A549 (cell line): ENCODE results near the gene BUD31. TPM values are rescaled to one million over a fixed set of nuclear protein-coding genes. Genes with fewer than 3 reads are reported as not detected.
"Not testable (repeated sequence)": the region's sequence is repeated elsewhere in the genome, so short reads cannot be mapped to it uniquely, and the experiment has no call there.

Source experiments
- ATAC-seq, 2 experiments: fragments of 200-7000 bp in 1 of 2; fragments of >200 bp in 1 of 2; cut with Nextera tagmentation in 1 of 2; cut with Tn5 transposase in 1 of 2; 3 replicates each; pipeline versions ENCODE4 v1.8.0 to v1.9.1; 2018 to 2020; ENCODE audit warnings: mild to moderate bottlenecking in 1 of 2, moderate library complexity in 1 of 2
- CTCF ChIA-PET: fragments of 300-600 bp; sonication (Branson Sonifier 250); formaldehyde crosslinking; extraction: SDS; loops from one replicate; lab custom pipeline; 2021; ENCODE audit warnings: antibody characterized with exemption, inconsistent platforms; lab: Yijun Ruan, JAX
- POLR2A ChIA-PET: fragments of 350-600 bp; formaldehyde crosslinking; extraction: SDS; loops from one replicate; lab custom pipeline; 2021; ENCODE audit warnings: antibody characterized with exemption, inconsistent platforms; lab: Yijun Ruan, JAX
- DNase-seq, 2 experiments: peaks; one replicate each; pipeline versions ENCODE4 v3.0.0 to v3.0.0-alpha.2; 2011 to 2016; ENCODE audit warnings: low read depth in 1 of 2, low spot score in 1 of 2
- FAIRE-seq: peaks from 2 replicates; lab custom pipeline; 2011; peaks lifted over from hg19 to GRCh38; lab: Jason Lieb, UNC
- H3K27ac ChIP-seq, 2 experiments: fragments of >200 bp; sonication (Bioruptor Twin); formaldehyde crosslinking; 3 replicates each; pipeline ENCODE4 v1.5.1; 2016 to 2017
- H3K4me1 ChIP-seq: fragments of >200 bp; sonication (Bioruptor Twin); formaldehyde crosslinking; 3 replicates; pipeline ENCODE4 v1.6.1; 2016
- H3K4me2 ChIP-seq: fragments of >200 bp; sonication (Bioruptor Twin); formaldehyde crosslinking; 3 replicates; pipeline ENCODE4 v1.6.1; 2016
- H3K4me3 ChIP-seq: fragments of >200 bp; sonication (Bioruptor Twin); formaldehyde crosslinking; 3 replicates; pipeline ENCODE4 v1.5.1; 2016
- H3K9me3 ChIP-seq: fragments of >200 bp; sonication (Bioruptor Twin); formaldehyde crosslinking; 3 replicates; pipeline ENCODE4 v1.6.1; 2016
- EHF ChIP-seq: fragments of 250-450 bp; sonication (Bioruptor Pico); IDR thresholded peaks from 2 replicates; pipeline ENCODE4 v1.5.0; 2020; ENCODE audit warnings: mild to moderate bottlenecking
- EHMT2 ChIP-seq: fragments of 200-600 bp; sonication (generic); IDR thresholded peaks from 2 replicates; pipeline ENCODE4 v1.6.1; 2016; ENCODE audit warnings: antibody characterized with exemption, low read depth, mild to moderate bottlenecking, moderate library complexity
- FOSL2 ChIP-seq, 2 experiments: fragments of 450-650 bp in 1 of 2; fragments of >200 bp in 1 of 2; sonication (Bioruptor Twin) in 1 of 2; formaldehyde crosslinking; IDR thresholded peaks; 2 replicates each; pipeline versions ENCODE4 v1.5.0 to v1.6.1; 2016 to 2020; ENCODE audit warnings: mild to moderate bottlenecking in 1 of 2, moderate library complexity in 1 of 2
- HEYL ChIP-seq: fragments of 250-450 bp; sonication (Bioruptor Pico); IDR thresholded peaks from 2 replicates; pipeline ENCODE4 v1.8.0; 2021; ENCODE audit warnings: mild to moderate bottlenecking, moderate library complexity
- JUN ChIP-seq, 2 experiments: fragments of >200 bp; sonication (Bioruptor Twin); formaldehyde crosslinking; IDR thresholded peaks; 2 replicates in 1 of 2; 3 replicates in 1 of 2; pipeline ENCODE4 v1.6.1; 2016 to 2017
- KDM1A ChIP-seq: fragments of 200-600 bp; sonication (generic); IDR thresholded peaks from 2 replicates; pipeline ENCODE4 v1.6.1; 2016; ENCODE audit warnings: low read depth, mild to moderate bottlenecking
- POLR2AphosphoS2 ChIP-seq: conservative IDR thresholded peaks from 2 replicates; pipeline ENCODE4 v1.6.1; 2012; ENCODE audit warnings: low read length, improper control_type of control experiment, inconsistent platforms
- RAD21 ChIP-seq, 2 experiments: fragments of >200 bp in 1 of 2; sonication (Bioruptor Twin) in 1 of 2; formaldehyde crosslinking in 1 of 2; IDR thresholded peaks in 1 of 2; conservative IDR thresholded peaks in 1 of 2; 2 replicates in 1 of 2; 3 replicates in 1 of 2; pipeline ENCODE4 v1.6.1; 2012 to 2018; ENCODE audit warnings: inconsistent platforms in 1 of 2
- SMC3 ChIP-seq: fragments of >200 bp; sonication (Bioruptor Twin); formaldehyde crosslinking; IDR thresholded peaks from 3 replicates; pipeline ENCODE4 v1.6.1; 2018; ENCODE audit warnings: inconsistent platforms
- SREBF2 ChIP-seq: fragments of 450-650 bp; IDR thresholded peaks from 2 replicates; pipeline ENCODE4 v1.6.1; 2014; ENCODE audit warnings: mild to moderate bottlenecking, moderate library complexity
- ZFP36 ChIP-seq: fragments of 450-650 bp; IDR thresholded peaks from 2 replicates; pipeline ENCODE4 v1.6.1; 2014; ENCODE audit warnings: borderline replicate concordance; ENCODE audit not compliant: partially characterized antibody
- WGBS: methylation state at CpG from one replicate; pipeline ENCODE4 v1.1.6; 2017; ENCODE audit errors: missing lambda C conversion rate; 5-methylcytosine and 5-hydroxymethylcytosine counted together
- polyA plus RNA-seq, 4 experiments: library from polyadenylated mRNA; depleted of rRNA in 3 of 4; stranded (reverse); fragments of >200 nt; fragmentation: RNase III in 1 of 4; extraction: RNeasy Plus Mini Kit Qiagen cat#74134 plus additional on column Dnase treatment in 1 of 4; gene quantifications; 2 replicates in 3 of 4; 3 replicates in 1 of 4; pipeline ENCODE4 v1.2.3, GENCODE V29; 2011 to 2017
- TF ChIP-seq, protein P1 (sequence below): IDR thresholded peaks from 2 replicates; pipeline ENCODE4 v1.6.1; 2012; ENCODE audit warnings: low read depth, borderline replicate concordance
- TF ChIP-seq, protein P2 (sequence below): fragments of 450-650 bp; IDR thresholded peaks from 2 replicates; pipeline ENCODE4 v1.6.1; 2014; ENCODE audit warnings: antibody characterized with exemption
- TF ChIP-seq, protein P3 (sequence below): IDR thresholded peaks from 2 replicates; pipeline ENCODE4 v1.6.1; 2012
- TF ChIP-seq, protein P4 (sequence below): fragments of >200 bp; sonication (Bioruptor Twin); formaldehyde crosslinking; IDR thresholded peaks from 3 replicates; pipeline ENCODE4 v1.5.1; 2016
- TF ChIP-seq, protein P5 (sequence below): fragments of 150-350 bp; IDR thresholded peaks from 2 replicates; pipeline ENCODE4 v1.6.1; 2014; ENCODE audit warnings: low read depth, mild to moderate bottlenecking, low read length
- TF ChIP-seq, protein P6 (sequence below): IDR thresholded peaks from 2 replicates; pipeline ENCODE4 v1.6.1; 2012

Gene BUD31
- polyA plus RNA-seq, 2 of the 4 experiments (the other 2 are of a cell fraction), result 96.5 to 105 TPM

DNA sequence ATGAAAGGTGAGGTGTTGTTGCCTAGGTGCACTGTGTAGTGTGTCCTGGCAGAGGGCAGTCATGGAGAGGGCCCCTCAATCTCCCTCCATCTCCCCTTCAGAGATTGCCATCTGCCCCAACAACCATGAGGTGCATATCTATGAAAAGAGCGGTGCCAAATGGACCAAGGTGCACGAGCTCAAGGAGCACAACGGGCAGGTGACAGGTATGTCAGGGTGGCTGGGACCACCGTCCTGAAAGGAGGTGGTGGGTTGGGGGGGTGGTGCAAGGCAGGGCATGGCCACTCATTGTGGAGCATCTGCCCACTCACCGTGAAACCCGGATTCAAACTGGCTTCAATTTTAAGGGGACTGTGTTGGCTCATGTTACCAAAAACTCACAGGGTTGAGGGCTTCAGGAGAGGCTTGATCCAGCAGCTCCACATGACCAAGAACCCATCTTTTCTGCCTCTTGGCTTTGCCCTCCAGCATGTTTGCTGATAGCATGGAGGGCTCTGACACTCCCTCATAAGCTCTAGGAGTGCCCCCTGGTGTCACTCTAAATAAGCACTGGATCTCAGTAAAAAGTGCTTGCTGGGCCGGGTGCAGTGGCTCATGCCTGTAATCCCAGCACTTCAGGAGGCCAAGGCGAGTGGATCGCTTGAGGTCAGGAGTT, 22.1 kb upstream of the BUD31 start:
- WGBS, result 90% methylated on average over 9 of the region's 9 CpGs
- no peak overlapping the region for H3K27ac ChIP-seq
- TF ChIP-seq SREBF2, result no peak
- TF ChIP-seq HEYL (CRISPR knock-in tag), result no peak
- TF ChIP-seq EHMT2, result no peak
- 0 out of 2 replicates have a peak, but pooled peaks have one; percentile 12 for TF ChIP-seq KDM1A
- TF ChIP-seq, protein P1, sequence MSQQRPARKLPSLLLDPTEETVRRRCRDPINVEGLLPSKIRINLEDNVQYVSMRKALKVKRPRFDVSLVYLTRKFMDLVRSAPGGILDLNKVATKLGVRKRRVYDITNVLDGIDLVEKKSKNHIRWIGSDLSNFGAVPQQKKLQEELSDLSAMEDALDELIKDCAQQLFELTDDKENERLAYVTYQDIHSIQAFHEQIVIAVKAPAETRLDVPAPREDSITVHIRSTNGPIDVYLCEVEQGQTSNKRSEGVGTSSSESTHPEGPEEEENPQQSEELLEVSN, result no peak
- peak; percentile 32; the same call in 2 of the 3 replicates for TF ChIP-seq SMC3
- TF ChIP-seq EHF, result no peak
- TF ChIP-seq, protein P2, sequence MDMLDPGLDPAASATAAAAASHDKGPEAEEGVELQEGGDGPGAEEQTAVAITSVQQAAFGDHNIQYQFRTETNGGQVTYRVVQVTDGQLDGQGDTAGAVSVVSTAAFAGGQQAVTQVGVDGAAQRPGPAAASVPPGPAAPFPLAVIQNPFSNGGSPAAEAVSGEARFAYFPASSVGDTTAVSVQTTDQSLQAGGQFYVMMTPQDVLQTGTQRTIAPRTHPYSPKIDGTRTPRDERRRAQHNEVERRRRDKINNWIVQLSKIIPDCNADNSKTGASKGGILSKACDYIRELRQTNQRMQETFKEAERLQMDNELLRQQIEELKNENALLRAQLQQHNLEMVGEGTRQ, result no peak
- TF ChIP-seq, protein P3, sequence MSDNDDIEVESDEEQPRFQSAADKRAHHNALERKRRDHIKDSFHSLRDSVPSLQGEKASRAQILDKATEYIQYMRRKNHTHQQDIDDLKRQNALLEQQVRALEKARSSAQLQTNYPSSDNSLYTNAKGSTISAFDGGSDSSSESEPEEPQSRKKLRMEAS, result peak; percentile 35; the same call in 1 of the 2 replicates
- TF ChIP-seq, protein P4, sequence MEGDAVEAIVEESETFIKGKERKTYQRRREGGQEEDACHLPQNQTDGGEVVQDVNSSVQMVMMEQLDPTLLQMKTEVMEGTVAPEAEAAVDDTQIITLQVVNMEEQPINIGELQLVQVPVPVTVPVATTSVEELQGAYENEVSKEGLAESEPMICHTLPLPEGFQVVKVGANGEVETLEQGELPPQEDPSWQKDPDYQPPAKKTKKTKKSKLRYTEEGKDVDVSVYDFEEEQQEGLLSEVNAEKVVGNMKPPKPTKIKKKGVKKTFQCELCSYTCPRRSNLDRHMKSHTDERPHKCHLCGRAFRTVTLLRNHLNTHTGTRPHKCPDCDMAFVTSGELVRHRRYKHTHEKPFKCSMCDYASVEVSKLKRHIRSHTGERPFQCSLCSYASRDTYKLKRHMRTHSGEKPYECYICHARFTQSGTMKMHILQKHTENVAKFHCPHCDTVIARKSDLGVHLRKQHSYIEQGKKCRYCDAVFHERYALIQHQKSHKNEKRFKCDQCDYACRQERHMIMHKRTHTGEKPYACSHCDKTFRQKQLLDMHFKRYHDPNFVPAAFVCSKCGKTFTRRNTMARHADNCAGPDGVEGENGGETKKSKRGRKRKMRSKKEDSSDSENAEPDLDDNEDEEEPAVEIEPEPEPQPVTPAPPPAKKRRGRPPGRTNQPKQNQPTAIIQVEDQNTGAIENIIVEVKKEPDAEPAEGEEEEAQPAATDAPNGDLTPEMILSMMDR, result peak; percentile 33; the same call in 2 of the 3 replicates
- no peak for TF ChIP-seq JUN (IDR thresholded peaks at IDR 0.05)
- TF ChIP-seq, protein P5, sequence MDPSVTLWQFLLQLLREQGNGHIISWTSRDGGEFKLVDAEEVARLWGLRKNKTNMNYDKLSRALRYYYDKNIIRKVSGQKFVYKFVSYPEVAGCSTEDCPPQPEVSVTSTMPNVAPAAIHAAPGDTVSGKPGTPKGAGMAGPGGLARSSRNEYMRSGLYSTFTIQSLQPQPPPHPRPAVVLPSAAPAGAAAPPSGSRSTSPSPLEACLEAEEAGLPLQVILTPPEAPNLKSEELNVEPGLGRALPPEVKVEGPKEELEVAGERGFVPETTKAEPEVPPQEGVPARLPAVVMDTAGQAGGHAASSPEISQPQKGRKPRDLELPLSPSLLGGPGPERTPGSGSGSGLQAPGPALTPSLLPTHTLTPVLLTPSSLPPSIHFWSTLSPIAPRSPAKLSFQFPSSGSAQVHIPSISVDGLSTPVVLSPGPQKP, result no peak
- TF ChIP-seq FOSL2 (IDR thresholded peaks at IDR 0.05), result no peak
- no peak for TF ChIP-seq FOSL2 (CRISPR knock-in tag; IDR thresholded peaks at IDR 0.05)
- TF ChIP-seq RAD21 (conservative IDR thresholded peaks at IDR 0.05 in 1 of 2, IDR thresholded peaks at IDR 0.05 in 1 of 2), result peak; percentile 40 to 63; a peak in 4 of 5 replicates
- TF ChIP-seq POLR2AphosphoS2, result no peak
- TF ChIP-seq ZFP36, result no peak
- TF ChIP-seq, protein P6, sequence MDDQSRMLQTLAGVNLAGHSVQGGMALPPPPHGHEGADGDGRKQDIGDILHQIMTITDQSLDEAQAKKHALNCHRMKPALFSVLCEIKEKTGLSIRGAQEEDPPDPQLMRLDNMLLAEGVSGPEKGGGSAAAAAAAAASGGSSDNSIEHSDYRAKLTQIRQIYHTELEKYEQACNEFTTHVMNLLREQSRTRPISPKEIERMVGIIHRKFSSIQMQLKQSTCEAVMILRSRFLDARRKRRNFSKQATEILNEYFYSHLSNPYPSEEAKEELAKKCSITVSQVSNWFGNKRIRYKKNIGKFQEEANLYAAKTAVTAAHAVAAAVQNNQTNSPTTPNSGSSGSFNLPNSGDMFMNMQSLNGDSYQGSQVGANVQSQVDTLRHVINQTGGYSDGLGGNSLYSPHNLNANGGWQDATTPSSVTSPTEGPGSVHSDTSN, result no peak
- TF ChIP-seq, all 56 proteins: peak for 5
- H3K4me3 ChIP-seq, result no peak overlapping the region
- ChIA-PET POLR2A (interaction anchor here (0.8 to 1.0 kb wide), 2 partner anchors 12 to 13 kb away, joined by 3 to 5 read pairs; no protein-coding TSS in a partner anchor), CTCF (interaction anchor here (0.7 to 1.5 kb wide), 8 partner anchors 9 to 57 kb away, joined by 3 to 6 read pairs (median 4); no protein-coding TSS in a partner anchor)
- H3K4me1 ChIP-seq, result peaks cover under 1% of the 10 kb centered on the region; the same call in 2 of the 3 replicates
- H3K4me2 ChIP-seq, result no peak overlapping the region
- H3K9me3 ChIP-seq, result no peaks in the 10 kb centered on the region
- ATAC-seq (peak; percentile 64 to 72), DNase-seq (peak in 1 of 2 experiments; percentile 76), FAIRE-seq (no peak)

DNA sequence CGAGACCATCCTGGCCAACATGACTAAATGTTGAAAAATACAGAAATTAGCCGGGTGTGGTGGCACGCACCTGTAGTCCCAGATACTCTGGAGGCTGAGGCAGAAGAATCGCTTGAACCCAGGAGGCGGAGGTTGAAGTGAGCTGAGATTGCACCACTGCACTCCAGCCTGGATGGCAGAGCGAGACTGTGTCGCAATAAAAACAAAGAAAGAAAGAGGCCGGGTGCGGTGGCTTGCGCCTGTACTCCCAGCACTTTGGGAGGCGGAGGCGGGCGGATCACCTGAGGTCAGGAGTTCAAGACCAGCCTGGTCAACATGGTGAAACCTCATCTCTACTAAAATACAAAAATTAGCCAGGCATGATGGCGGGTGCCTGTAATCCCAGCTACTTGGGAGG, 21.5 kb upstream of the BUD31 start:
- not testable (repeated sequence) for ATAC-seq, H3K4me2 ChIP-seq, H3K27ac ChIP-seq, FAIRE-seq, H3K4me1 ChIP-seq, DNase-seq, H3K9me3 ChIP-seq, H3K4me3 ChIP-seq
- ChIA-PET POLR2A (interaction anchor here (0.8 to 1.0 kb wide), 2 partner anchors 12 to 13 kb away, joined by 3 to 5 read pairs; no protein-coding TSS in a partner anchor), CTCF (interaction anchor here (1.0 to 1.5 kb wide), 5 partner anchors 14 to 58 kb away, joined by 3 to 5 read pairs (median 3); no protein-coding TSS in a partner anchor)
- whole genome bisulfite sequencing, result 92% methylated on average over 14 of the region's 14 CpGs
- 0 out of 3 replicates have a peak, but pooled peaks have one; percentile 2 for TF ChIP-seq SMC3
